K562 (cell line): Measurements from ENCODE around the gene MTHFS. TPM values are rescaled to one million over a fixed set of nuclear protein-coding genes. Genes with fewer than 3 reads are reported as not detected.

Experiments
- ATAC-seq: fragments of 200-7000 bp; cut with Tn5 transposase; 3 replicates; pipeline ENCODE4 v1.9.1; 2020; ENCODE audit warnings: moderate library complexity
- BruUV-seq: library from RNA; stranded (reverse); fragments of 400-500 nt; replicated peaks from 2 replicates; lab custom pipeline; 2021; lab: Mats Ljungman, UMichigan
- CTCF ChIA-PET: fragments of 300-600 bp; formaldehyde crosslinking; extraction: SDS; loops from one replicate; lab custom pipeline; 2021; ENCODE audit warnings: low intra/inter-chr PET ratio; lab: Yijun Ruan, JAX
- POLR2A ChIA-PET: fragments of 300-600, 350-650 bp; sonication (Branson Sonifier 250); formaldehyde crosslinking; extraction: SDS; loops from one replicate; lab custom pipeline; 2021; ENCODE audit warnings: antibody characterized with exemption, inconsistent platforms; lab: Yijun Ruan, JAX
- DNase-seq, 4 experiments: peaks; one replicate each; pipeline versions ENCODE4 v3.0.0 to v3.0.0-alpha.2; 2011 to 2018; ENCODE audit warnings: low spot score in 3 of 4, mixed read lengths in 3 of 4; ENCODE audit errors: extremely low read depth in 1 of 4
- FAIRE-seq: peaks from 2 replicates; lab custom pipeline; 2011; peaks lifted over from hg19 to GRCh38; lab: Jason Lieb, UNC
- H2AFZ ChIP-seq: 2 replicates; pipeline ENCODE4 v1.6.0; 2011; ENCODE audit warnings: low read depth, low read length, control low read depth, inconsistent platforms
- H3K27ac ChIP-seq: fragments of 200-600 bp; 3 replicates; pipeline ENCODE4 v1.8.0; 2011; ENCODE audit warnings: low read depth, mild to moderate bottlenecking, control low read depth, inconsistent platforms, low read length, moderate library complexity, mixed read lengths; ENCODE audit errors: extremely low read depth
- H3K27me3 ChIP-seq, 2 experiments: fragments of 300-600 bp in 1 of 2; 2 replicates in 1 of 2; 3 replicates in 1 of 2; pipeline versions ENCODE4 v1.6.0 to v1.8.0; 2011; ENCODE audit warnings: inconsistent platforms in 2 of 2, low read length in 2 of 2, mild to moderate bottlenecking in 1 of 2, mixed read lengths in 1 of 2, moderate library complexity in 1 of 2; ENCODE audit not compliant: control insufficient read depth in 2 of 2, insufficient read depth in 2 of 2
- H3K36me3 ChIP-seq: fragments of 300-600 bp; 3 replicates; pipeline ENCODE4 v1.8.0; 2011; ENCODE audit warnings: mild to moderate bottlenecking, low read length, inconsistent platforms; ENCODE audit not compliant: control insufficient read depth, insufficient read depth
- H3K4me1 ChIP-seq, 2 experiments: fragments of 200-600 bp in 1 of 2; replicated peaks in 1 of 2; 2 replicates in 1 of 2; 3 replicates in 1 of 2; pipeline versions ENCODE4 v1.5.1 to v1.8.0; 2011; ENCODE audit warnings: inconsistent platforms in 2 of 2, low read length in 2 of 2, mild to moderate bottlenecking in 1 of 2, mixed read lengths in 1 of 2, moderate library complexity in 1 of 2; ENCODE audit not compliant: control insufficient read depth in 2 of 2, insufficient read depth in 2 of 2
- H3K4me2 ChIP-seq: 2 replicates; pipeline ENCODE4 v1.6.1; 2011; ENCODE audit warnings: low read length, control low read depth, inconsistent platforms, mixed read lengths; ENCODE audit not compliant: insufficient read depth
- H3K4me3 ChIP-seq: fragments of 200-600 bp; sonication (generic), shearing (Covaris generic); 2 replicates; pipeline ENCODE4 v1.5.1; 2016; ENCODE audit warnings: control low read depth, inconsistent platforms
- H3K79me2 ChIP-seq: fragments of 200-600 bp; 3 replicates; pipeline ENCODE4 v1.8.0; 2011; ENCODE audit warnings: low read length, inconsistent platforms; ENCODE audit not compliant: control insufficient read depth, insufficient read depth
- H3K9ac ChIP-seq, 2 experiments: 2 replicates each; pipeline versions ENCODE4 v1.6.0 to v1.6.1; 2011; ENCODE audit warnings: low read depth in 2 of 2, low read length in 2 of 2, control low read depth in 1 of 2, inconsistent platforms in 1 of 2, mild to moderate bottlenecking in 1 of 2, mixed read lengths in 1 of 2; ENCODE audit not compliant: insufficient read depth in 1 of 2
- H3K9me1 ChIP-seq: one replicate; pipeline ENCODE4 v1.6.0; 2011; ENCODE audit warnings: inconsistent platforms, mild to moderate bottlenecking, low read length, moderate library complexity; ENCODE audit not compliant: control insufficient read depth, insufficient read depth
- H3K9me3 ChIP-seq: replicated peaks from 2 replicates; pipeline ENCODE4 v1.5.1; 2011; ENCODE audit warnings: low read depth, low read length, inconsistent platforms; ENCODE audit not compliant: control insufficient read depth, insufficient read depth
- H4K20me1 ChIP-seq: replicated peaks from 2 replicates; pipeline ENCODE4 v1.6.1; 2011; ENCODE audit warnings: low read length, inconsistent platforms, mixed read lengths; ENCODE audit not compliant: control insufficient read depth, insufficient read depth
- FOXA3 ChIP-seq, 2 experiments: fragments of 450-650 bp in 1 of 2; sonication (generic) in 1 of 2; formaldehyde crosslinking; IDR thresholded peaks in 1 of 2; conservative IDR thresholded peaks in 1 of 2; 2 replicates each; pipeline versions ENCODE4 v1.4.0 to v1.8.0; 2020 to 2022; ENCODE audit warnings: mild to moderate bottlenecking in 2 of 2, missing genetic modification reagents in 1 of 2
- POLR3G ChIP-seq: IDR thresholded peaks from 2 replicates; pipeline ENCODE4 v1.6.1; 2011; ENCODE audit not compliant: insufficient read length, insufficient replicate concordance; ENCODE audit errors: extremely low read depth
- RAD21 ChIP-seq, 2 experiments: fragments of 250-450 bp in 1 of 2; fragments of 450-650 bp in 1 of 2; sonication (Bioruptor Pico) in 1 of 2; formaldehyde crosslinking in 1 of 2; IDR thresholded peaks in 1 of 2; conservative IDR thresholded peaks in 1 of 2; 2 replicates each; pipeline versions ENCODE4 v1.4.0 to v1.8.0; 2020 to 2022; ENCODE audit warnings: mild to moderate bottlenecking in 2 of 2, moderate library complexity in 1 of 2
- RBM25 ChIP-seq: fragments of 200-400 bp; formaldehyde crosslinking; IDR thresholded peaks from 2 replicates; pipeline ENCODE4 v1.6.1; 2018; ENCODE audit warnings: low read length, low read depth, moderate library complexity; ENCODE audit not compliant: severe bottlenecking
- SMC3 ChIP-seq: conservative IDR thresholded peaks from 2 replicates; pipeline ENCODE4 v1.6.1; 2011; ENCODE audit warnings: low read depth, low read length, improper control_type of control experiment; ENCODE audit not compliant: insufficient read depth
- SREBF2 ChIP-seq: sonication (generic); formaldehyde crosslinking; IDR thresholded peaks from 2 replicates; pipeline ENCODE4 v1.4.0; 2020; ENCODE audit warnings: mild to moderate bottlenecking, missing genetic modification reagents
- XRCC5 ChIP-seq: fragments of 200-400 bp; formaldehyde crosslinking; IDR thresholded peaks from 2 replicates; pipeline ENCODE4 v1.6.1; 2017; ENCODE audit warnings: low read depth, mild to moderate bottlenecking, low read length
- ZFP36 ChIP-seq: fragments of 150-350 bp; IDR thresholded peaks from 2 replicates; pipeline ENCODE4 v1.6.1; 2018; ENCODE audit warnings: low read length, low read depth; ENCODE audit not compliant: partially characterized antibody
- ZNF143 ChIP-seq: sonication (generic); formaldehyde crosslinking; IDR thresholded peaks from 2 replicates; pipeline ENCODE4 v1.9.0; 2022; ENCODE audit warnings: mild to moderate bottlenecking, missing genetic modification reagents
- WGBS: fragments of 100-300 bp; shearing (Covaris generic); methylation state at CpG from one replicate; pipeline ENCODE4 v1.1.6; 2016; ENCODE audit warnings: low coverage, mixed read lengths; ENCODE audit not compliant: insufficient coverage; ENCODE audit errors: missing lambda C conversion rate; 5-methylcytosine and 5-hydroxymethylcytosine counted together
- in situ Hi-C: fragments of 300-500 bp; cut with MboI; formaldehyde crosslinking; loops from 4 replicates; pipeline ENCODE4 v1.15.0; 2018; ENCODE audit warnings: inconsistent platforms, mixed read lengths
- intact Hi-C: fragments of 100-400 bp; cut with micrococcal nuclease; formaldehyde crosslinking; loops from 2 replicates; pipeline ENCODE4 v1.14.2; 2022
- polyA plus RNA-seq, 8 experiments: library from polyadenylated mRNA; depleted of rRNA in 4 of 8; stranded (reverse) in 5 of 8; unstranded in 3 of 8; fragments of >200 nt; fragmentation: Nextera tagmentation in 2 of 8; fragmentation: Illumina TruSeq in 1 of 8; extraction: Ambion mirVana in 2 of 8; extraction: Trizol in 1 of 8; gene quantifications; 2 replicates each; pipeline versions ENCODE4 v1.2.1 to v1.2.3, GENCODE V29; 2011 to 2014; ENCODE audit warnings: inconsistent platforms in 1 of 8, missing spikeins in 1 of 8
- total RNA-seq, 7 experiments: library from RNA; depleted of rRNA in 6 of 7; stranded (reverse); fragments of >200 nt in 6 of 7; fragmentation: Illumina TruSeq in 2 of 7; extraction: Trizol in 2 of 7; gene quantifications; 2 replicates each; pipeline versions ENCODE4 v1.2.1 to v1.2.3, GENCODE V29; 2011 to 2021; ENCODE audit warnings: low replicate concordance in 1 of 7

MTHFS gene
- total and polyA plus RNA-seq, 9 of the 15 experiments (the other 6 are each of a cell fraction or from before 2014, with no cell fraction given) = 17.8 to 79.3 (median 41.7) TPM

GRCh38 chr15:79849789-79850188 lies 47.0 kb downstream of the MTHFS start (continued):
- TF ChIP-seq FOXA3 (CRISPR knock-in tag; conservative IDR thresholded peaks at IDR 0.05 in 1 of 2, IDR thresholded peaks at IDR 0.05 in 1 of 2) (no peak), RBM25 (peak; percentile 77), POLR3G (no peak), SMC3 (0 out of 2 replicates have a peak, but pooled peaks have one; percentile 23), XRCC5 (no peak), RAD21 (CRISPR knock-in tag; conservative IDR thresholded peaks at IDR 0.05 in 1 of 2, IDR thresholded peaks at IDR 0.05 in 1 of 2) (peak in 1 of 2 experiments; percentile 50; a peak in 2 of 4 replicates), ZFP36 (peak; percentile 88), SREBF2 (CRISPR knock-in tag) (no peak)

DNA sequence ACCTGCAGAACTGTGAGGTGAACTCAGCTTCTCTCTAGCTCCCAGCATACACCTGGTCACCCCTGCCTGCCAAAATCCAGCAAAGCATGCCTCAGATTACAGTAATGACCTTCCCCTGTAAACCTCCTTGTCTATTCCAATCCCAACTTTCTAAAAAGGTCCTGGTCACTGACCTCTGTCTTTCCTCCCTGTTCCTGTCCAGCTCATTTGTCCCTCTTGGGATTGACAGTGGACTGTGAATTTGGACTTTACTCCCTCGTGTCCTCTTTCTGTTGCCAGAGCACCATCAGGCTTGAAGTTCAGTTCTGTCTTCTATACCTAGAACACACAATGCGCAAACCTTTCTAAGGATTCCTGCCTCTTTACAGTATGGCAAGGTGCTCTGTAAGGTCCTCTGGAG lies 50.3 kb downstream of the MTHFS start:
- Histone ChIP-seq H3K4me3 (no peak overlapping the region), H3K4me2 (no peak overlapping the region), H3K36me3 (peaks cover 46% of the 10 kb centered on the region; the same call in 2 of the 3 replicates), H3K9ac (no peak overlapping the region), H4K20me1 (no peaks in the 10 kb centered on the region; the same call in 1 of the 2 replicates), H3K9me1 (peaks cover 2% of the 10 kb centered on the region), H3K79me2 (0 out of 3 replicates have a peak, but pooled peaks cover 3% of the 10 kb centered on the region), H2AFZ (no peak overlapping the region), H3K9me3 (no peaks in the 10 kb centered on the region), H3K27ac (no peak overlapping the region), H3K4me1 (peaks cover 0 to 2% of the 10 kb centered on the region in 2 experiments; a peak in 1 of 5 replicates), H3K27me3 (no peaks in the 10 kb centered on the region)
- DNase-seq (no peak), ATAC-seq (no peak), FAIRE-seq (no peak)
- CTCF ChIA-PET = no interaction called here
- POLR2A ChIA-PET = no interaction called here
- in situ Hi-C loops = no loop called here
- TF ChIP-seq ZNF143 (CRISPR knock-in tag) = no peak
- WGBS = 92% methylated on average over 2 of the region's 2 CpGs
- no TSS peak for BruUV-seq
- intact Hi-C loops = no loop called here
